A549 (cell line): ENCODE results near the gene RASL11B. TPM values are rescaled to one million over a fixed set of nuclear protein-coding genes. Genes with fewer than 3 reads are reported as not detected.

Experiments
- ATAC-seq, 2 experiments: fragments of 200-7000 bp in 1 of 2; fragments of >200 bp in 1 of 2; cut with Nextera tagmentation in 1 of 2; cut with Tn5 transposase in 1 of 2; 3 replicates each; pipeline versions ENCODE4 v1.8.0 to v1.9.1; 2018 to 2020; ENCODE audit warnings: mild to moderate bottlenecking in 1 of 2, moderate library complexity in 1 of 2
- CTCF ChIA-PET: fragments of 300-600 bp; sonication (Branson Sonifier 250); formaldehyde crosslinking; extraction: SDS; loops from one replicate; lab custom pipeline; 2021; ENCODE audit warnings: antibody characterized with exemption, inconsistent platforms; lab: Yijun Ruan, JAX
- POLR2A ChIA-PET: fragments of 350-600 bp; formaldehyde crosslinking; extraction: SDS; loops from one replicate; lab custom pipeline; 2021; ENCODE audit warnings: antibody characterized with exemption, inconsistent platforms; lab: Yijun Ruan, JAX
- DNase-seq, 2 experiments: peaks; one replicate each; pipeline versions ENCODE4 v3.0.0 to v3.0.0-alpha.2; 2011 to 2016; ENCODE audit warnings: low read depth in 1 of 2, low spot score in 1 of 2
- FAIRE-seq: peaks from 2 replicates; lab custom pipeline; 2011; peaks lifted over from hg19 to GRCh38; lab: Jason Lieb, UNC
- H3K27ac ChIP-seq, 2 experiments: fragments of >200 bp; sonication (Bioruptor Twin); formaldehyde crosslinking; 3 replicates each; pipeline ENCODE4 v1.5.1; 2016 to 2017
- H3K4me1 ChIP-seq: fragments of >200 bp; sonication (Bioruptor Twin); formaldehyde crosslinking; 3 replicates; pipeline ENCODE4 v1.6.1; 2016
- H3K4me2 ChIP-seq: fragments of >200 bp; sonication (Bioruptor Twin); formaldehyde crosslinking; 3 replicates; pipeline ENCODE4 v1.6.1; 2016
- H3K4me3 ChIP-seq: fragments of >200 bp; sonication (Bioruptor Twin); formaldehyde crosslinking; 3 replicates; pipeline ENCODE4 v1.5.1; 2016
- H3K9me3 ChIP-seq: fragments of >200 bp; sonication (Bioruptor Twin); formaldehyde crosslinking; 3 replicates; pipeline ENCODE4 v1.6.1; 2016
- BHLHE40 ChIP-seq: IDR thresholded peaks from 2 replicates; pipeline ENCODE4 v1.6.1; 2012; ENCODE audit warnings: low read depth, low read length, inconsistent platforms
- EP300 ChIP-seq, 2 experiments: fragments of >200 bp; sonication (Bioruptor Twin); formaldehyde crosslinking; IDR thresholded peaks; 2 replicates in 1 of 2; 3 replicates in 1 of 2; pipeline ENCODE4 v1.6.1; 2016 to 2017
- ESRRA ChIP-seq: fragments of 150-350 bp; IDR thresholded peaks from 2 replicates; pipeline ENCODE4 v1.6.1; 2014; ENCODE audit warnings: mild to moderate bottlenecking, low read length, borderline replicate concordance
- FOXS1 ChIP-seq: fragments of 250-450 bp; sonication (Bioruptor Pico); IDR thresholded peaks from 2 replicates; pipeline ENCODE4 v1.5.0; 2020; ENCODE audit warnings: mild to moderate bottlenecking, moderate library complexity
- HOXB5 ChIP-seq: fragments of 250-450 bp; sonication (Bioruptor Pico); IDR thresholded peaks from 2 replicates; pipeline ENCODE4 v1.5.0; 2020; ENCODE audit warnings: mild to moderate bottlenecking, moderate library complexity
- KDM1A ChIP-seq: fragments of 200-600 bp; sonication (generic); IDR thresholded peaks from 2 replicates; pipeline ENCODE4 v1.6.1; 2016; ENCODE audit warnings: low read depth, mild to moderate bottlenecking
- KDM5A ChIP-seq: fragments of 200-600 bp; sonication (generic); IDR thresholded peaks from 2 replicates; pipeline ENCODE4 v1.6.1; 2016; ENCODE audit warnings: antibody characterized with exemption, mild to moderate bottlenecking
- MAFK ChIP-seq: fragments of 450-650 bp; IDR thresholded peaks from 2 replicates; pipeline ENCODE4 v1.6.1; 2014; ENCODE audit not compliant: partially characterized antibody
- MAZ ChIP-seq: fragments of 150-350 bp; IDR thresholded peaks from 2 replicates; pipeline ENCODE4 v1.6.1; 2014; ENCODE audit warnings: antibody characterized with exemption, low read depth, low read length, borderline replicate concordance
- MYC ChIP-seq: IDR thresholded peaks from 2 replicates; pipeline ENCODE4 v1.6.1; 2012; ENCODE audit warnings: mild to moderate bottlenecking, inconsistent platforms, low read length, improper control_type of control experiment, borderline replicate concordance
- NPAS2 ChIP-seq: fragments of 250-450 bp; sonication (Bioruptor Pico); IDR thresholded peaks from 2 replicates; pipeline ENCODE4 v1.8.0; 2022; ENCODE audit warnings: mild to moderate bottlenecking, moderate library complexity, borderline replicate concordance
- PHF8 ChIP-seq: fragments of 200-600 bp; sonication (generic); IDR thresholded peaks from 2 replicates; pipeline ENCODE4 v1.6.1; 2016; ENCODE audit warnings: low read depth, mild to moderate bottlenecking, antibody characterized with exemption, moderate library complexity, borderline replicate concordance
- RCOR1 ChIP-seq: fragments of 150-350 bp; IDR thresholded peaks from 2 replicates; pipeline ENCODE4 v1.6.1; 2014; ENCODE audit warnings: antibody characterized with exemption, low read length, low read depth
- TP53 ChIP-seq: fragments of 250-450 bp; sonication (Bioruptor Pico); IDR thresholded peaks from 2 replicates; pipeline ENCODE4 v1.5.0; 2021; ENCODE audit warnings: mild to moderate bottlenecking, moderate library complexity
- ZC3H11A ChIP-seq: fragments of 450-650 bp; IDR thresholded peaks from 2 replicates; pipeline ENCODE4 v1.6.1; 2014; ENCODE audit warnings: antibody characterized with exemption, mild to moderate bottlenecking
- ZNF302 ChIP-seq: fragments of 250-450 bp; sonication (Bioruptor Pico); IDR thresholded peaks from 2 replicates; pipeline ENCODE4 v1.9.0; 2021; ENCODE audit warnings: inconsistent platforms, mild to moderate bottlenecking, moderate library complexity
- WGBS: methylation state at CpG from one replicate; pipeline ENCODE4 v1.1.6; 2017; ENCODE audit errors: missing lambda C conversion rate; 5-methylcytosine and 5-hydroxymethylcytosine counted together
- polyA plus RNA-seq, 4 experiments: library from polyadenylated mRNA; depleted of rRNA in 3 of 4; stranded (reverse); fragments of >200 nt; fragmentation: RNase III in 1 of 4; extraction: RNeasy Plus Mini Kit Qiagen cat#74134 plus additional on column Dnase treatment in 1 of 4; gene quantifications; 2 replicates in 3 of 4; 3 replicates in 1 of 4; pipeline ENCODE4 v1.2.3, GENCODE V29; 2011 to 2017
- TF ChIP-seq, protein P1 (sequence below): fragments of 250-450 bp; sonication (Bioruptor Pico); IDR thresholded peaks from 2 replicates; pipeline ENCODE4 v1.5.0; 2021; ENCODE audit warnings: mild to moderate bottlenecking, moderate library complexity, borderline replicate concordance
- TF ChIP-seq, protein P2 (sequence below): fragments of >200 bp; sonication (Bioruptor Twin); formaldehyde crosslinking; IDR thresholded peaks from 3 replicates; pipeline ENCODE4 v1.6.1; 2016
- TF ChIP-seq, protein P3 (sequence below): fragments of 250-450 bp; sonication (Bioruptor Pico); IDR thresholded peaks from 2 replicates; pipeline ENCODE4 v1.5.0; 2020; ENCODE audit warnings: low read depth, mild to moderate bottlenecking, moderate library complexity

Gene RASL11B
- polyA plus RNA-seq, 2 of the 4 experiments (the other 2 are of a cell fraction) = 0.04 to 0.05 TPM

DNA sequence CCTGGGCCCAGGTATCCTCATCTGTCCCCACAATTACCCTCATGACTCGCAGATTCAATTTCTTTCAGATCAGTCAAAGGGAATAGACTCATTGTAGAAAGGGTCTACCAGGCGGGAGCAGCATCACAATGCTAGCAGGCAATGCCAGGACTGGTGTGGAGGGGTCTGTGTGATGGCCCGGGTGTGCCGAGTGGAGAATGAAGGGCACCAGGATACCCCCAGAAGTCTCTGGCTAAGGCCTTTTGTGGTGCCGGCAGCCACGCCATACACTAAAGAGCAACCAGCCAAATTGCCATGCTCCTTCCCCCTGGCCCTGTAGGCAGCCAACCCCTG lies 37.9 kb upstream of the RASL11B start (continued):
- TF ChIP-seq ZNF302 (CRISPR knock-in tag) = no peak
- no peak for TF ChIP-seq ESRRA
- no peak for TF ChIP-seq MAZ
- TF ChIP-seq MYC = no peak
- TF ChIP-seq EP300 (IDR thresholded peaks at IDR 0.05) = no peak

DNA sequence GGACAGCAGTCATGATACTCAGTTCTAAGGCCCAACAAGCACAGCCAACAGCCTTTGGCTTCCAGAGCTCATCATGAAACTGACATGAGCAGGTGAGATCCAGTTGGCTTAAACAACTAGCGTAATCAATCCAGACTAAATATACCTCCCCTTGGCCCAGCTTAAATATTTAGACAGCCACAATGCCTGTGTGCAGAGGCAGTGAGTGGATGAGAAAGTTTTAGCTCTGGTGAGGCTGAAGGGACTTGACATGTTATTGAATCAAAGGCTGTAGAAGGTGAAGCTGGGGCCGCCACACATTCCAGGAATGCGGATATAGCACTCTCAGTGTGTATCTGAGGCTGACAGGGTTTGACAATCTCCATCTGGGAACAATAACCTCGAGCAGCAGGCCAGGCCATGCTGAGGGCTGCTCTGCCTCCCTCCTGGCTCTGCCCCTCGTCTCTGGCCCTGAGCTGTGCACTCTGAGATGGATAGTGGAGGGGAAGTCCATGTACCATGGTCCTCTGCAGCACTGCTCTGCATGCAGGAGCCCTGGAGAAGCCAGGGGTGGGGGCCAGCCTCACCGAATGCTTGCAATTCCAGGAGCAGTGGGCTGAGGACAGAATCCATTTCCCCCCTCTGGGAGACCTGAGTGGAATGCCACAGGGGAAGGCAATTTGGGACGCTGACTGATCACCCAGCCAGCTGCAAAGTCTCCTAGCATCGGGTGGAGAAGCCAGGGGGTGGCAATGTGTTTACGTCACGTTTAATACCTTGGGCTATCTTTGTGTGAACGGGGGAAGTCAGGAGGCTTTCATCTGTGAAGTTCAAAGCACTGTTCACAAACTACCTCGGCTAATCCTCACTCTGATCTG lies 37.3 kb upstream of the RASL11B start:
- Histone ChIP-seq H3K4me1 (no peaks in the 10 kb centered on the region), H3K4me3 (no peak overlapping the region), H3K4me2 (no peak overlapping the region), H3K9me3 (no peaks in the 10 kb centered on the region), H3K27ac (no peak overlapping the region)
- WGBS = 47% methylated on average over 10 of the region's 12 CpGs
- TF ChIP-seq RCOR1 (no peak), PHF8 (no peak), MAFK (no peak), KDM5A (no peak), KDM1A (no peak), HOXB5 (CRISPR knock-in tag) (no peak), TP53 (CRISPR knock-in tag) (no peak), FOXS1 (CRISPR knock-in tag) (no peak), BHLHE40 (no peak), EP300 (IDR thresholded peaks at IDR 0.05) (no peak), ZC3H11A (no peak)
- TF ChIP-seq, protein P1, sequence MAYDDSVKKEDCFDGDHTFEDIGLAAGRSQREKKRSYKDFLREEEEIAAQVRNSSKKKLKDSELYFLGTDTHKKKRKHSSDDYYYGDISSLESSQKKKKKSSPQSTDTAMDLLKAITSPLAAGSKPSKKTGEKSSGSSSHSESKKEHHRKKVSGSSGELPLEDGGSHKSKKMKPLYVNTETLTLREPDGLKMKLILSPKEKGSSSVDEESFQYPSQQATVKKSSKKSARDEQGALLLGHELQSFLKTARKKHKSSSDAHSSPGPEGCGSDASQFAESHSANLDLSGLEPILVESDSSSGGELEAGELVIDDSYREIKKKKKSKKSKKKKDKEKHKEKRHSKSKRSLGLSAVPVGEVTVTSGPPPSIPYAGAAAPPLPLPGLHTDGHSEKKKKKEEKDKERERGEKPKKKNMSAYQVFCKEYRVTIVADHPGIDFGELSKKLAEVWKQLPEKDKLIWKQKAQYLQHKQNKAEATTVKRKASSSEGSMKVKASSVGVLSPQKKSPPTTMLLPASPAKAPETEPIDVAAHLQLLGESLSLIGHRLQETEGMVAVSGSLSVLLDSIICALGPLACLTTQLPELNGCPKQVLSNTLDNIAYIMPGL (CRISPR knock-in tag) = no peak
- TF ChIP-seq, protein P2, sequence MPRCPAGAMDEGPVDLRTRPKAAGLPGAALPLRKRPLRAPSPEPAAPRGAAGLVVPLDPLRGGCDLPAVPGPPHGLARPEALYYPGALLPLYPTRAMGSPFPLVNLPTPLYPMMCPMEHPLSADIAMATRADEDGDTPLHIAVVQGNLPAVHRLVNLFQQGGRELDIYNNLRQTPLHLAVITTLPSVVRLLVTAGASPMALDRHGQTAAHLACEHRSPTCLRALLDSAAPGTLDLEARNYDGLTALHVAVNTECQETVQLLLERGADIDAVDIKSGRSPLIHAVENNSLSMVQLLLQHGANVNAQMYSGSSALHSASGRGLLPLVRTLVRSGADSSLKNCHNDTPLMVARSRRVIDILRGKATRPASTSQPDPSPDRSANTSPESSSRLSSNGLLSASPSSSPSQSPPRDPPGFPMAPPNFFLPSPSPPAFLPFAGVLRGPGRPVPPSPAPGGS = no peak
- TF ChIP-seq, protein P3, sequence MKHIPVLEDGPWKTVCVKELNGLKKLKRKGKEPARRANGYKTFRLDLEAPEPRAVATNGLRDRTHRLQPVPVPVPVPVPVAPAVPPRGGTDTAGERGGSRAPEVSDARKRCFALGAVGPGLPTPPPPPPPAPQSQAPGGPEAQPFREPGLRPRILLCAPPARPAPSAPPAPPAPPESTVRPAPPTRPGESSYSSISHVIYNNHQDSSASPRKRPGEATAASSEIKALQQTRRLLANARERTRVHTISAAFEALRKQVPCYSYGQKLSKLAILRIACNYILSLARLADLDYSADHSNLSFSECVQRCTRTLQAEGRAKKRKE = no peak
- ChIA-PET CTCF (interaction anchor here (0.6 kb wide), 2 partner anchors 159 to 1388 kb away, joined by 3 read pairs; no protein-coding TSS in a partner anchor), POLR2A (no interaction called here)
- no peak for ATAC-seq
- DNase-seq = no peak
- no peak for FAIRE-seq

DNA sequence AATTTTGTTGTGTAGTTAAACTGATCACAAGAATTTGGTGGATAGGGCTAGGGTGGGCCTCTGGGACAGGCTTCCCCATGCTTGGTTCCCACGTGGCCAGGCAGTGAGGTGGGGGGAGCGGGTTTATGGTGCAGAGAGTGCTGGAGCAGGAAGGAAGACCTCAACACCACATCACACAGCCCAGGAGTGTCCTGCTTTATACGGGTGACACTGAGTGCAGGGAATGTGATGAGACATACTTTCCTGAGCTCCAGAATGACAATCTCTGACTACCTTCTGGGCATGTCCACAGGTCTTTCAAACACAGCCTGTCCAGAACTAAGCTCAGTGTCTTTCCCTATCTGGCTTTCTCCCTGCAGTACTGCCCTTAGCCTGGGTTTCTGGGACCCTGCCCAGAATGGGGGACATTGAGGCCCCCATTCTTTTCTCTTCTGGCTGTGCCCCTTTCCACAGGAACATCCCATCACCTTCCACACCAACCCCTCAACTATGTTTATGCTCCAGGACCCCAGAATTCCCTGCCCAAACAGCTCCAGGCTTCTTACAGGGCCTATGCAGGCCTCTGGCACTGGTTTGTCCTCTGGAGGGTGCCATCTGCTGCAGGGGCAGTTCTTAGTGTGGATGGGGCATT lies 36.5 kb upstream of the RASL11B start:
- 27% methylated on average over 3 of the region's 3 CpGs for WGBS
- POLR2A ChIA-PET = no interaction called here
- CTCF ChIA-PET = interaction anchor here (0.6 kb wide), 2 partner anchors 160 to 1387 kb away, joined by 3 read pairs; no protein-coding TSS in a partner anchor
- Histone ChIP-seq H3K4me1 (no peaks in the 10 kb centered on the region), H3K4me3 (no peak overlapping the region), H3K4me2 (no peak overlapping the region), H3K27ac (no peak overlapping the region), H3K9me3 (no peaks in the 10 kb centered on the region)
- FAIRE-seq = no peak
- no peak for DNase-seq
- TF ChIP-seq PHF8 (no peak), FOXS1 (CRISPR knock-in tag) (no peak), NPAS2 (CRISPR knock-in tag) (no peak)
- no peak for ATAC-seq
